KOPT-K1 (cell line): ENCODE data around the gene BRIP1.

ENCODE experiments used
- H3K27ac ChIP-seq: fragments of 200-600 bp; sonication (generic); 2 replicates; pipeline ENCODE4 v1.5.1; 2016; ENCODE audit warnings: antibody characterized with exemption, mild to moderate bottlenecking, low read depth, low read length; ENCODE audit not compliant: poor library complexity, severe bottlenecking
- H3K36me3 ChIP-seq: fragments of 200-600 bp; sonication (generic); 2 replicates; pipeline ENCODE4 v1.5.1; 2017; ENCODE audit warnings: antibody characterized with exemption, mild to moderate bottlenecking, low read length, moderate library complexity; ENCODE audit not compliant: insufficient read depth
- H3K9me3 ChIP-seq: fragments of 200-600 bp; sonication (generic); 2 replicates; pipeline ENCODE4 v1.5.1; 2017; ENCODE audit warnings: antibody characterized with exemption, low read length, mild to moderate bottlenecking; ENCODE audit not compliant: insufficient read depth, poor library complexity, severe bottlenecking

BRIP1 gene

DNA sequence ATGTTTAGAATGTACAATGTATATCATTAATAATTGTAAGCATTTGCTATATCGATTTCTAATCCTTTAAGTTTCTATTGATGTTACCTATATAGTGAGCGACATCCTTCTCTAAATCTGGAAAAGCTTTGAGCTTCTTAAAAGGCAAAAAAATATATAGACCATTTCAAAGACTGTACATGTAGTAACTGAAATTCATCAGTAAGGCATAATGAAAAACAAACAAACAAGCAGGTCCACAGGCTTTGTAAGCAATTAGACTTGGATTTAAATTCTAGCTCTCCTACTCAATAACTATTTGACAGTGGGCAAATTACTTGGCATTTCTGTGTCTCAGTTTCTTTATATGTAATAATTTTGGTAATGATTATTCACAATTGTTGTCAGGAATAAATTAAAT is 220.6 kb downstream of the BRIP1 start:
- no peaks in the 10 kb centered on the region for H3K9me3 ChIP-seq
- no peaks in the 10 kb centered on the region for H3K36me3 ChIP-seq
- no peak overlapping the region for H3K27ac ChIP-seq

DNA sequence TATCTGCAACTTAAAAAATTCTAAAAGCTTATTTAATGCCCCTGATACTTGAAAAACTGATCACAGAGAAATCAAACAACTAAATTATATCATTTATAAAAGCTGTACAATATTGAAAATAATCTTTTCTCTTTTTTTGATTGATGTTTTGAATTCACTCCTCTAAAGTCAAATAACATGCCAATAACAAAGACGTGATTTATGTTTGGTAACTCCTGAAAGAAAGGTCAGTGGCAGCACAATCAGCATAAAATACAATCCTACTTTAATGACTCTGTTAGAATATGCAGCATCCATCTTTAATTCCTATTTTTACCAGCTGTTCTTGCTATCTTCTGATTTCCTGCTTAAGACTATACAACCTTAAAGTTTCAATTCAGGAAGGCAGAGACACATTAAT is 221.6 kb downstream of the BRIP1 start:
- Histone ChIP-seq H3K9me3 (no peaks in the 10 kb centered on the region), H3K27ac (no peak overlapping the region), H3K36me3 (no peaks in the 10 kb centered on the region)

DNA sequence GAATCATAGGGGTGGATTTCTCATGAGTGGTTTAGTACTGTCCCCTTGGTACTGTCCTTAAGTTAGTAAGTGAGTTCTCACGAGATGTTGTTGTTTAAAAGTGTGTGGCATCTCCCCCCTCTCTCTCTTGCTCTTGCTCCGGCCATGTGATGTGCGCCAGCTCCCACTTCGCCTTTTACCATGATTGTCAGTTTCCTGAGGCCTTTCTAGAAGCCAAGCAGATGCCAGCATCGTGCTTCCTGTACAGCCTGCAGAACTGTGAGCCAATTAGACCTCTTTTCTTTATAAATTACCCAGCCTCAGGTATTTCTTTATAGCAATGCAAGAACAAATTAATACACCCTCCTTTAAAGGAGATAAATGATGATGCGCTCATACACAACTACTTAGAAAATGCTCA is 222.2 kb downstream of the BRIP1 start:
- H3K9me3 ChIP-seq, result no peaks in the 10 kb centered on the region
- no peak overlapping the region for H3K27ac ChIP-seq
- H3K36me3 ChIP-seq, result no peaks in the 10 kb centered on the region

DNA sequence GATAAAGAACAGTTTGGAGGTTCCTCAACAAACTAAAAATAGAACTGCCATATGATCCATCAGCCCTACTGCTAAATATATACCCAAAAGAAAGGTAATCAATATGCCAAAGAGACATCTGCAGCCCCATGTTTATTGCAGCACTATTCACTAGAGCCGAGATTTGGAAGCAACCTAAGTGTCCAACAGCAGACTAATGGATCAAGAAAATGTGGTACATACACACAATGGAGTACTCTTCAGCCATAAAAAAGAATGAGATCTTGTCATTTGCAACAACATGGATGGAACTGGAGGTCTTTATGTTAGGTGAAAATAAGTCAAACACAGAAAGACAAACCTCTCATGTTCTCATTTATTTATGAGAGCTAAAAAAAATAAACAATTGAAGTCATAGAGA is 223.5 kb downstream of the BRIP1 start:
- Histone ChIP-seq H3K27ac (no peak overlapping the region), H3K36me3 (no peaks in the 10 kb centered on the region), H3K9me3 (no peaks in the 10 kb centered on the region)

DNA sequence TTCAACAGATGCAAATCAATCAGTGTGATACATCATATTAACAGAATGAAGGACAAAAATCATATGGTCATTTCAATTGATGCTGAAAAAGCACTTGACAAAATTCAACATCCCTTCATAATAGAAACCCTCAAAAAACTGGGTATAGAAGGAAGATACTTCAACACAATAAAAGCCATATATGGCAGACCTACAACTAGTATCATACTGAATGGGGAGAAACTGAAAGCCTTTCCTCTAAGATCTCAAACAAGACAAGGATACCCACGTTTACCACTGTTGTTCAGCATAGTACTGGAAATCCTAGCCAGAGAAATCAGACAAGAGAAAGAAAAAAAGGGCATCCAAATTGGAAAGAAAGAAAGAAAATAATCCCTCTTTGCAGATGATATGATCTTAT is 225.2 kb downstream of the BRIP1 start:
- no peak overlapping the region for H3K27ac ChIP-seq

DNA sequence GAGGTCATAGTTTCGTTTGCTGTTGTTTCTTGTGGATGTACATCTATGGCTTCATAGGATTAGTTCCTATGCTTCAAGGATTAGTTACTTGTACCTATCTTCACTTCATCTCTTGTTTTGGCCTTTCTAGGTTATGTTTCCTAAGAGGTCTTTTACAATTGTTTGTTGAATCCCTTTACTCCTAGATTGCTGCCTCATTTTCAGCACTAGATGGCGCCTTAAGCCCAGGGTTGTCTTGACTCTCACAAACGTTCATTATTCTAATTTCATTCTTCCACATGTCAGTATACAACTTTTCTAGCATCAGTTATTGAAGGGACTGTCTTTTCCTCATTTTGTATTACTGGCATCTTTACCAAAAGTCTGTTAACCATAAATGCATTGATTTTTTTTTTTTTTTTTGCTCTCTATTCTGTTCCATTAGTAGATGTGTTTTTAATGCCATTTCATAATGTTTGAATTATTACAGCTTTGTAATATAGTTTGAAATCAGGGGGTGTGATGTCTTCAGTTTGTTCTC is 227.4 kb downstream of the BRIP1 start:
- no peaks in the 10 kb centered on the region for H3K9me3 ChIP-seq
- no peak overlapping the region for H3K27ac ChIP-seq
- H3K36me3 ChIP-seq, result no peaks in the 10 kb centered on the region

More for the DNA sequence above, 225.2 kb downstream of the BRIP1 start:
- no peaks in the 10 kb centered on the region for H3K9me3 ChIP-seq
- no peaks in the 10 kb centered on the region for H3K36me3 ChIP-seq

DNA sequence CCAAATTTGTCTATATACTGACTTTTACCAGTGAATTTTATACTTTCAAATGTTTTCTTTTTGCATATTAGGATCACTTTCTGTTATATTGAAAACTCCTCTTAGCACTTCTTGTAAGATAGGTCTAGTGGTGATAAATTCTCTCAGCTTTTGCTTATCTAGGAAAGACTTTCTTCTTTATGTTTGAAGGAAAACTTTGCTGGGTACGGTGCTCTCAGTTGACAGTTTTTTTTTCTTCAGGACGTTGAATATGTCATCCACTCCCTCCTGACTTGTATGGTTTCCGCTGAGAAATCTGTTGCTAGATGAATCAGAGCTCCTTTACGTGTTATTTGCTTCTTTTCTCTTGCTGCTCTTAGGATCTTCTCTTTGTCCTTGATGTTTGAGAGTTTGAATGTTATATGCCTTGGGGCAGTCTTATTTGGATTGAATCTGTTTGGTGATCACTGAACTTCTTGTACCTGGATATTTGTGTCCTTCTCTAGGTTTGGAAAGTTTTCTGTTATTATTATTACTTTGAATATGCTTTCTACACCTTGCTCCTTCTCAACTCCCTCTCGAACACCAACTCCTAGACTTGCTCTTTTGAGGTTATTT is 228.3 kb downstream of the BRIP1 start:
- no peaks in the 10 kb centered on the region for H3K36me3 ChIP-seq
- no peaks in the 10 kb centered on the region for H3K9me3 ChIP-seq
- no peak overlapping the region for H3K27ac ChIP-seq

DNA sequence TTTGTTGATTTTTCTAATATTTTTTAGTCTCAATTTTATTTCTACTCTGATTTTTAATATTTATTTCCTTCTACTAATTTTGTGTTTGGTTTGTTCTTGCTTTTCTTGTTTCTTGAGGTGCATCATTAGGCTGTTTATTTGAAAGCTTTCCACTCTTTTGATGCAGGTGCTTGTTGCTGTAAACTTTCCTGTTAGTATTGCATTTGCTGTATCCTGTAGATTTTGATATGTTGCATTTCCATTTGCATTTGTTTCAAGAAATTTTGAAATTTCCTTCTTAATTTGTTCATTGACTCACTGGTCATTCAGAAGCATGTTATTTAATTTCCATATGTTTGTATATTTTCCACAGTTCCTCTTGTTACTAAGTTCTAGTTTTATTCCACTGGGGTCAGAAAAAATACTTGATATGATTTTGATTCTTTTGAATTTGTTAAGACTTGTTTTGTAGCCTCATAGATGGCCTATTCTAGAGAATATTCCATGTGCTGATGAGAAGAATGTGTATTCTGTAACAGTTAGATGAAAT is 229.3 kb downstream of the BRIP1 start:
- Histone ChIP-seq H3K36me3 (no peaks in the 10 kb centered on the region), H3K27ac (no peak overlapping the region), H3K9me3 (no peaks in the 10 kb centered on the region)

DNA sequence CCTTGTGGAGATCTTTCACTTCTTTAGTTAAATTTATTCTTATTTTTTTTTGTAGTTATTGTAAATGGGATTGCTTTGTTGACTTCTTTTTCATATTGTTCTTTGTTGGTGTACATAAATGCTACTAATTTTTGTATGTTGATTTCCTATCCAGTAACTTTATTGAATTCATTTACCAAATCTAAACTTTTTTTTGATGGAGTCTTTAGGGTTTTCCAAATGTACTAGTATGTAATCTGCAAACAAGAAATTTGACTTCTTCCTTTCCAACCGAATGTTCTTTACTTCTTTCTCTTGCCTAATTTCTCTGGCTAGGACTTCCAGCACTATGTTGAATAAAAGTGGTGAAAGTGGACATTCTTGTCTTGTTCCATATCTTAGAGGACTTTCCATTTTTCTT is 230.5 kb downstream of the BRIP1 start:
- H3K9me3 ChIP-seq, result no peaks in the 10 kb centered on the region
- H3K36me3 ChIP-seq, result no peaks in the 10 kb centered on the region

DNA sequence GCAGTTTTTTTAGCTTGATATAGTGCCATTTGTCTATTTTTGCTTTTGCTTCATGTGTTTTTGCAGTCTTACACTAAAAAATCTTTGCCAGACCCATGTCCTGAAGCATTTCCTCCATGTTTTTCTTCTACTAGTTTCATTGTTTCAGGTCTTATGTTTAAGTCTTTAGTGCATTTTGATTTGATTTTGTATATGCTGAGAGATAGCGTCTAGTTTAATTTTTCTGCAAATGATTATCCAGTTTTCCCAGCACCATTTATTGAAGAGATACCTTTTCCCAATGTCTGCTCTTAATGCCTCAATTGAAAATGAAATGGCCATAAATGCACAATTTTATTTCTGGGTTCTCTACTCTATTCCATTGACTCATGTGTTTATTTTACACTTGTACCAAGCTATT is 231.5 kb downstream of the BRIP1 start:
- Histone ChIP-seq H3K9me3 (no peaks in the 10 kb centered on the region), H3K36me3 (no peaks in the 10 kb centered on the region), H3K27ac (no peak overlapping the region)

More for the DNA sequence above, 230.5 kb downstream of the BRIP1 start:
- H3K27ac ChIP-seq, result no peak overlapping the region
